Gastrocnemius medialis (tissue), 4 donors: ENCODE results near the gene MCM3AP. TPM values are rescaled to one million over a fixed set of nuclear protein-coding genes. Genes with fewer than 3 reads are reported as not detected.

ENCODE experiments used
- ATAC-seq, 2 donors: fragments of 150-250 bp; one replicate each; pipeline ENCODE4 v1.9.1; 2016
- DNase-seq, 2 donors: peaks; one replicate each; pipeline ENCODE4 v3.0.0-alpha.2; 2019
- H3K27ac ChIP-seq, 4 donors: fragments of 200-600 bp; sonication (generic); 1 replicate in 1 of 4; 2 replicates in 3 of 4; pipeline ENCODE4 v1.5.1; 2016 to 2018; ENCODE audit warnings: mild to moderate bottlenecking in 2 of 4, moderate library complexity in 1 of 4
- H3K27me3 ChIP-seq, 3 donors: fragments of 200-600 bp; sonication (generic) in 2 of 3; 1 replicate in 1 of 3; 2 replicates in 2 of 3; pipeline versions ENCODE4 v1.5.1 to v1.6.0; 2016 to 2019; ENCODE audit warnings: mild to moderate bottlenecking in 1 of 3, moderate library complexity in 1 of 3
- H3K36me3 ChIP-seq, 2 donors: fragments of 200-600 bp; sonication (generic) in 1 of 2; one replicate each; pipeline ENCODE4 v1.5.1; 2017 to 2018
- H3K4me1 ChIP-seq, 2 donors: fragments of 200-600 bp; sonication (generic) in 1 of 2; one replicate each; pipeline ENCODE4 v1.5.1; 2016 to 2017; ENCODE audit warnings: mild to moderate bottlenecking in 2 of 2
- H3K4me3 ChIP-seq, 4 donors: fragments of 200-600 bp; sonication (generic) in 3 of 4; 1 replicate in 1 of 4; 2 replicates in 3 of 4; pipeline ENCODE4 v1.5.1; 2016 to 2019; ENCODE audit warnings: mild to moderate bottlenecking in 2 of 4
- H3K9me3 ChIP-seq, 3 donors: fragments of 200-600 bp; sonication (generic) in 2 of 3; 1 replicate in 1 of 3; 2 replicates in 2 of 3; pipeline ENCODE4 v1.5.1; 2016 to 2019
- CTCF ChIP-seq, 5 experiments: fragments of 450-650 bp in 3 of 5; fragments of 200-600 bp in 2 of 5; sonication (generic) in 2 of 5; IDR thresholded peaks in 4 of 5; conservative IDR thresholded peaks in 1 of 5; 1 replicate in 4 of 5; 2 replicates in 1 of 5; pipeline ENCODE4 v1.5.1; 2016 to 2019; ENCODE audit warnings: antibody characterized with exemption in 5 of 5, mild to moderate bottlenecking in 3 of 5, moderate library complexity in 3 of 5
- POLR2A ChIP-seq, 2 donors: fragments of 450-650 bp; IDR thresholded peaks; one replicate each; pipeline ENCODE4 v1.6.1; 2017; ENCODE audit warnings: antibody characterized with exemption in 2 of 2, mild to moderate bottlenecking in 2 of 2, moderate library complexity in 2 of 2
- in situ Hi-C, 4 donors: fragments of 200-750 bp; cut with MboI; loops; one replicate each; pipeline versions ENCODE4 v1.15.0 to v1.8.0; 2017; ENCODE audit warnings: low sequenced_read_pairs in 4 of 4
- intact Hi-C: fragments of 100-400 bp; cut with DNase I; formaldehyde crosslinking; loops from one replicate; pipeline ENCODE4 v1.15.1; 2023; ENCODE audit warnings: low total_unique reads
- total RNA-seq, 4 donors: library from RNA; depleted of rRNA; stranded (reverse); fragments of >200 nt; gene quantifications; one replicate each; pipeline versions ENCODE4 v1.1.0 to v1.2.3, GENCODE V29; 2016

Gene MCM3AP
- total RNA-seq, 4 donors from 2014 or later: 52.1 to 155 (median 83.2) TPM

- no peak overlapping the region for H3K4me3 ChIP-seq
- peaks cover 0 to 57% of the 10 kb centered on the region in 2 donors for H3K36me3 ChIP-seq
- DNase-seq (no peak), ATAC-seq (no peak)
- H3K9me3 ChIP-seq: no peaks in the 10 kb centered on the region
- intact Hi-C loops: no loop called here
- peaks cover 24 to 30% of the 10 kb centered on the region in 2 donors for H3K4me1 ChIP-seq
- in situ Hi-C loops: no loop called here
- TF ChIP-seq POLR2A (IDR thresholded peaks at IDR 0.05) (no peak), CTCF (IDR thresholded peaks at IDR 0.05 in 4 of 5, conservative IDR thresholded peaks at IDR 0.05 in 1 of 5) (no peak)
- H3K27ac ChIP-seq: peak overlapping the region in 1 of 4 donors; percentile 44
- H3K27me3 ChIP-seq: no peaks in the 10 kb centered on the region
These were observed 67.8 kb downstream of the MCM3AP start for GRCh38 chr21:46217511-46218196.

- TF ChIP-seq POLR2A (IDR thresholded peaks at IDR 0.05) (no peak), CTCF (IDR thresholded peaks at IDR 0.05 in 4 of 5, conservative IDR thresholded peaks at IDR 0.05 in 1 of 5) (no peak)
These were observed 69.2 kb downstream of the MCM3AP start for GRCh38 chr21:46216132-46216747.

GRCh38 chr21:46215436-46216131, 69.8 kb downstream of the MCM3AP start:
- ATAC-seq: no peak
- no peaks in the 10 kb centered on the region for H3K9me3 ChIP-seq
- in situ Hi-C loops: no loop called here
- intact Hi-C loops: no loop called here
- H3K27ac ChIP-seq: no peak overlapping the region
- TF ChIP-seq POLR2A (IDR thresholded peaks at IDR 0.05) (no peak), CTCF (IDR thresholded peaks at IDR 0.05 in 4 of 5, conservative IDR thresholded peaks at IDR 0.05 in 1 of 5) (no peak)
- no peaks in the 10 kb centered on the region for H3K27me3 ChIP-seq
- H3K36me3 ChIP-seq: peaks cover 0 to 58% of the 10 kb centered on the region in 2 donors
- peaks cover 14 to 20% of the 10 kb centered on the region in 2 donors for H3K4me1 ChIP-seq
- no peak overlapping the region for H3K4me3 ChIP-seq
- no peak for DNase-seq

More at GRCh38 chr21:46216132-46216747, 69.2 kb downstream of the MCM3AP start:
- ATAC-seq (no peak), DNase-seq (no peak)
- peaks cover 15 to 20% of the 10 kb centered on the region in 2 donors for H3K4me1 ChIP-seq
- in situ Hi-C loops (no loop called here), intact Hi-C loops (no loop called here)
- H3K9me3 ChIP-seq: no peaks in the 10 kb centered on the region
- no peaks in the 10 kb centered on the region for H3K27me3 ChIP-seq
- peaks cover 0 to 54% of the 10 kb centered on the region in 2 donors for H3K36me3 ChIP-seq
- no peak overlapping the region for H3K27ac ChIP-seq
- H3K4me3 ChIP-seq: no peak overlapping the region

- peaks cover 0 to 54% of the 10 kb centered on the region in 2 donors for H3K36me3 ChIP-seq
- no peak overlapping the region for H3K4me3 ChIP-seq
- in situ Hi-C loops: no loop called here
- no peaks in the 10 kb centered on the region for H3K27me3 ChIP-seq
- no peak for DNase-seq
- H3K9me3 ChIP-seq: no peaks in the 10 kb centered on the region
- no peak for ATAC-seq
- intact Hi-C loops: no loop called here
- H3K27ac ChIP-seq: no peak overlapping the region
- H3K4me1 ChIP-seq: peaks cover 6 to 15% of the 10 kb centered on the region in 2 donors
- no peak for TF ChIP-seq CTCF (IDR thresholded peaks at IDR 0.05 in 4 of 5, conservative IDR thresholded peaks at IDR 0.05 in 1 of 5)
- TF ChIP-seq POLR2A (IDR thresholded peaks at IDR 0.05): no peak
These were observed 70.7 kb downstream of the MCM3AP start for GRCh38 chr21:46214478-46215340.
